HG03025 (cell line): ENCODE measurements around the gene ALG11.
A peak's percentile ranks its signal among the peaks of the same experiment; 100 is the strongest.

Experiments
- ATAC-seq: cut with Tn5 transposase; IDR thresholded peaks from one replicate; pipeline ENCODE4 v1.9.1; 2021; ENCODE audit warnings: mild to moderate bottlenecking, moderate library complexity; ENCODE audit not compliant: unreplicated experiment, low FRiP score

The ALG11 gene

GRCh38 chr13:51997186-51997585 lies 15.0 kb upstream of the ALG11 start:
- no peak for ATAC-seq

- ATAC-seq = no peak
Observed at GRCh38 chr13:51997641-51998330, 14.4 kb upstream of the ALG11 start.

GRCh38 chr13:51998723-51999509 lies 13.3 kb upstream of the ALG11 start:
- no peak for ATAC-seq

- ATAC-seq = no peak
Observed at GRCh38 chr13:51999510-51999911, 12.7 kb upstream of the ALG11 start.

DNA sequence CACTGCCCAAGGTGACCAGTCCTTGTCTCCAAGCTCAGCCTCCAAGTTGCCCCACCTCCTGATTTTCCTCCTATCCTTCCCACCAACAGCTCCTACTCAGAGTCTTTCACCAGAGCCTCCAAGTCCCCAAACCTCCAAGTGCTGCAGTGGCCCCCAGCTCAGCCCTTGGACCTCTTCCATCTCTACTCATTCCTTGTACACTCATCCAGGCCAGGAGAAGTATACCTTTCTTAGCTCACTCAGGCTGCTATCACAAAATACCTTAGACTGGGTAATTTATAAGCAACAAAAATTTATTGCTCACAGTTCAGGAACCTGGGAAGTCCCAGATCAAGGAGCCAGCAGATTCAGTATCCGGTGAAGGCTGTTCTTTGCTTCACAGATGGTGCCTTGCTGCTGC lies 12.3 kb upstream of the ALG11 start:
- no peak for ATAC-seq

DNA sequence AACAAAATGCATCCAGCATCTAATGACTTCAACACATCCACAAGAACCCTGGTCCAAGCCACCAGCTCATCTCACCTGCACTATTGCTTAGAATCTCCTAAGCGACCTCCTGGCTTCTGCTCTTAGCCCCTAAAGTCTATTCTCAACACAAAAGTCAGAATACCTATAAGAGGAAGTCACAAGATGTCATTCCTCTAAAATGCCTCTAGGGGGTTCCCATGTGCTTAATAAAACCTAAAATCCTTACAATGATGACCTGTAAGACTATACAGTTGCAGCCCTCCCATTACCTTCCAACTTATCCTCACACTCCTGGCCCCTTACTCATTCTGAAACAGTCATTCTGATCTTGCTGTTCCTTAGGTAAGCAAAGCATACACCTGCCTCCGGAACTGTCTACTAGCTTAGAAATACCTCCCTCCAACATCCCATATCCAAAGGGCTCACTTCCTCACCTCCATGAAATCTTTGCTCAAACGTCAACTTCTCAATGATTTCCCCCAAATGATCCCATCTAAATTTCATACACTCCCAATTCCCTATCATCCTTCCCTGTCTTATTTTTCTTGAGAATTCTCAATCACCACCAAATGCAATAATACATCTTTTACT lies 11.0 kb upstream of the ALG11 start:
- ATAC-seq = peak; percentile 72

GRCh38 chr13:52002361-52002760 lies 9.8 kb upstream of the ALG11 start:
- no peak for ATAC-seq

DNA sequence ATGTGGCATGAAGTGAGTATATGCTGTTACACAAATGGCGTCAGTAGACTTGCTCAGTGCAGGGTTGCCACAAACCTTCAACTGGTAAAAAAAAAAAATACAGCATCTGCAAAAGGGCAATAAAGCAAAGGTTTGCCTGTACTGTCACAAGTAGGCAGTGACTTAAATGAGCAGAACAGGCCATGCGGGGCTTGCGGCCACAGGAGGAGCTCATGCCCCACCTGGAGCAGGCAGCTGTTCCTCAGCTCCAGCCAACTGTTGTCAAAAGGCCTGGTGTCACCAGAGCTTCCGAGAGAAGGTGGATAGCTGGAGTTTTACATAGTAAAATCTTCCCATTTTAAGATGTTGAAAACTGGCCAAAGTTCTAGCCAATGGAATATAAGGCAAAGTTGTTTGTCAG lies 8.7 kb upstream of the ALG11 start:
- no peak for ATAC-seq

- no peak for ATAC-seq
Observed at GRCh38 chr13:52004511-52005170, 7.6 kb upstream of the ALG11 start.

DNA sequence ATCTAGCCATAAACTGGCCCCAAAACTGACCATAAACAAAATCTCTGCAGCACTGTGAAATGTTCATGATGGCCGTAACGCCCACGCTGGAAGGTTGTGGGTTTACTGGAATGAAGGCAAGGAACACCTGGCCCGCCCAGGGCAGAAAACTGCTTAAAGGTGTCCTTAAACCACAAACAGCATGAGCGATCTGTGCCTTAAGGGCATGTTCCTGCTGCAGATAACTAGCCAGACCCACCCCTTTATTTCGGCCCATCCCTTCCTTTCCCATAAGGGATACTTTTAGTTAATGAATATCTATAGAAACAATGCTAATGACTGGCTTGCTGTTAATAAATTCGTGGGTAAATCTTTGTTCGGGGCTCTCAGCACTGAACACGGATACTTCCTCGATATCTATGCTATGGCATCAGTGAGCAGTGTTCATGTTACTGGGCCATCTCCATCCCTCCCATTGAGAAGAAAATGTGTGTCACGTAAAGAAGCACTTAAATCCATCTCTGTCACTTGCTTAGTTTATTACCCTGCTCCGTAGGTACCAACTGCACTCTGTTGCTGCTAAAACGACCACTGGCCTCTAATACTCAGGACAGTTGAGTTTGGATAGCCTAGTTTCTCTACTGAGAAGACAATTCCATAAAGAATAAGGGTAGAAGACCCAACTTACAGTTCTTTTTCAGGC lies 6.2 kb upstream of the ALG11 start:
- ATAC-seq = no peak

- no peak for ATAC-seq
Observed at GRCh38 chr13:52006523-52007245, 5.5 kb upstream of the ALG11 start.

- ATAC-seq = no peak
Observed at GRCh38 chr13:52009946-52010345, 2.3 kb upstream of the ALG11 start.

GRCh38 chr13:52010890-52011631 lies 1.1 kb upstream of the ALG11 start, which contains the start of gene ATP7B:
TSS of gene ATP7B (minus strand) at chr13:52011450. CDS start at chr13:52011337, 113 bp downstream.
- ATAC-seq = no peak

GRCh38 chr13:52012512-52012836 lies 276 bp downstream of the ALG11 start:
- ATAC-seq = no peak

DNA sequence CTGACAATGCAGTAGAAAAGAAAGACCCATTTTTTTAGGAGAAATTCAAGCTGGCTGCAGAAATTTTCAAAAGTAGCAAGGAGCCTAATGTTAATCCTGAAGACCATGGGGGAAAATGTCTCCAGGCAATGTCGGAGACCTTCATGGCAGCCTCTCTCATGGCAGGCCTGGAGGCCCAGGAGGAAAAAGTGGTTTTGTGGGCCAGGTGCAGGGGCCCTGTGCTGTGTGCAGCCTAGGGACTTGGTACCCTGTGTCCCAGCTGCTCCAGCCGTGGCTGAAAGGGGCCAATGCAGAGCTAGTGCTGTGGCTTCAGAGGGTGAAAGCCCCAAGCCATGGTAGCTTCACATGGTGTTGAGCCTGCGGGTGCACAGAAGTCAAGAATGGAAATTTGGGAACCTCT lies 4.1 kb downstream of the ALG11 start:
- ATAC-seq = no peak

- no peak for ATAC-seq
Observed at GRCh38 chr13:52020191-52020590, 8.0 kb downstream of the ALG11 start.

- no peak for ATAC-seq
Observed at GRCh38 chr13:52022356-52022755, 10.2 kb downstream of the ALG11 start.

DNA sequence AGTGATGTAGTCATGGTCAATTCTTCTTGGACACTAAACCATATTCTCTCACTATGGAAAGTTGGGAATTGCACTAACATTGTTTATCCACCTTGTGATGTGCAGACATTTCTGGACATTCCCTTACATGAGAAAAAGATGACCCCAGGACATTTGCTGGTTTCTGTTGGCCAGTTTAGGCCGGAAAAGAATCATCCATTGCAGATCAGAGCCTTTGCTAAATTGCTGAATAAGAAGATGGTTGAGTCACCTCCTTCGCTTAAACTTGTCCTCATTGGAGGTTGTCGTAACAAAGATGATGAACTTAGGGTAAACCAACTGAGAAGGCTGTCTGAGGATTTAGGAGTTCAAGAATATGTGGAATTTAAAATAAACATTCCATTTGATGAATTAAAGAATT lies 12.3 kb downstream of the ALG11 start, which contains the start of gene UTP14C:
UTP14C (plus strand) TSS at position 211 of the 400 bp plus-strand sequence. CDS start 4,114 bp downstream, outside the sequence.
- ATAC-seq = no peak
